ENCODE measurements around the gene HGS.

HGS gene

DNA sequence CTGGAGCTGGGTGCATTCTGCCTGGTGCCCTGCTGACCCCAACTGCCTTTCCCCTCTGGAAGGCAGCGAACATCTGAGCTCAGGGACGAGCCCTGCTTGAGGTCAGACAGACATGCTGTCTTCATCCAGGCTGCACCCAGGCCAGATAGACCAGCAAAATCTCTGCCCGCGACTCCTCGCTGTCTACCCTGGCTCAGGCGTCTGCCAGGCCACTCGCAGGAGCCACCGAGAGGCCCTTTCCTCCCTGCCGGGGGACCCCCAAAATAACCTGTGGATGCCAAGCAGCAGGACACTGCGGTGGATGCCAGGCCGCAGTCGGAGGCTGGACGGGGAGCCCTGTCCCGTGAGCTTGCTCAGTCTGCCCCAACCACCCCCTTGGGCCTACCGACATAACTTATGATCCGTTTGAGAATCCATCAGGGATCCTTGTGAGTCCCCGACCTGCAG, 25.0 kb downstream of the HGS start:
- H3K9me3 ChIP-seq (ENCODE audit: control insufficient read depth, low read length) = no peaks in the 10 kb centered on the region
- peaks cover 30% of the 10 kb centered on the region for H3K36me3 ChIP-seq (ENCODE audit: control insufficient read depth, insufficient read depth, low read length, severe bottlenecking)
- H3K4me3 ChIP-seq (ENCODE audit: low read length) = no peak overlapping the region
- peaks cover 39% of the 10 kb centered on the region for H3K4me1 ChIP-seq (ENCODE audit: control insufficient read depth, insufficient read depth, low read length)
- H3K27me3 ChIP-seq (replicated peaks; ENCODE audit: control insufficient read depth, insufficient read depth, low read length) = no peaks in the 10 kb centered on the region
- DNase-seq (ENCODE audit: low read depth) = no peak
- no peak overlapping the region for H3K9ac ChIP-seq (ENCODE audit: low read length)

DNA sequence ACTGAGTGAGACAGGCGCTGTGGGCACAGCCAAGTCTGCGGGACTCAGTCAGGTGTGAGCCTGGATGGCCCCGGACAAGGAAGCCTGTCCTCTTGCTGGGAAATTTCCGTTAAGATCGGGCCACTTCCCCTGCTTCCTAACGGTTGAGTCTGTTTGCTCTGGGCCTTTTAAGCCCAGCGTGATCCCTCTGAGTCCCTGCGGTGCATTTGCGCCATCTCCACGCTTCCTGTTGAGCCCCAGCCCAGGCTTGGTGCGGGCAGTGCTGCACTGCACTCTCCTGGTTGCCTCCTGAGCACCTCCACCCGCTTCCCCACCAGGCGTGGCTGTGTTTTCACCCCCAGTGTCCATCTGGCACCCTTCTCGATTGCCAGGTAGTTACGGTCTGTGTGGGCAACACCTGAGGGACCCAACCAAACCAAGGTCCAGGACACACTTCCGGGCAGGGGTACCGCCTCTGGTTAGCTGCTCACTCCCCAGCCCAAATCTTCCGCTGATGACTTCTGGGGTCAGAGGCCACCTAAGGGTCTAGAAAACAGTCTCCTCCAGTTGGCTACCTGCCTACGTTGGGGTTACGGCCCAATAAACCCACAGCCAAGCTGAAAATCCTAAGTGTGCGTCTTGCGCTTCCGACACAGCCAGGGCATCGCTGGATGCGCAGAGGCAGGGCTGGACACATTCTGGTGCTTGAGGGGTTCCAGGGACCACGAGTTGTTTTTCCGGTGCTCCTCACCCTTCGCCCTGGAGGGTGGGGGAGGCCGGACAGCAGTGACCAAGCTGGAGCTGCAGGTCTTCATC, 26.9 kb downstream of the HGS start:
- Histone ChIP-seq H3K4me1 (ENCODE audit: control insufficient read depth, insufficient read depth, low read length) (peaks cover 39% of the 10 kb centered on the region), H3K9ac (ENCODE audit: low read length) (peak overlapping the region; percentile 79), H3K36me3 (ENCODE audit: control insufficient read depth, insufficient read depth, low read length, severe bottlenecking) (peaks cover 21% of the 10 kb centered on the region), H3K9me3 (ENCODE audit: control insufficient read depth, low read length) (no peaks in the 10 kb centered on the region), H3K27me3 (replicated peaks; ENCODE audit: control insufficient read depth, insufficient read depth, low read length) (no peaks in the 10 kb centered on the region), H3K4me3 (ENCODE audit: low read length) (peak overlapping the region; percentile 81)
- no peak for DNase-seq (ENCODE audit: low read depth)

DNA sequence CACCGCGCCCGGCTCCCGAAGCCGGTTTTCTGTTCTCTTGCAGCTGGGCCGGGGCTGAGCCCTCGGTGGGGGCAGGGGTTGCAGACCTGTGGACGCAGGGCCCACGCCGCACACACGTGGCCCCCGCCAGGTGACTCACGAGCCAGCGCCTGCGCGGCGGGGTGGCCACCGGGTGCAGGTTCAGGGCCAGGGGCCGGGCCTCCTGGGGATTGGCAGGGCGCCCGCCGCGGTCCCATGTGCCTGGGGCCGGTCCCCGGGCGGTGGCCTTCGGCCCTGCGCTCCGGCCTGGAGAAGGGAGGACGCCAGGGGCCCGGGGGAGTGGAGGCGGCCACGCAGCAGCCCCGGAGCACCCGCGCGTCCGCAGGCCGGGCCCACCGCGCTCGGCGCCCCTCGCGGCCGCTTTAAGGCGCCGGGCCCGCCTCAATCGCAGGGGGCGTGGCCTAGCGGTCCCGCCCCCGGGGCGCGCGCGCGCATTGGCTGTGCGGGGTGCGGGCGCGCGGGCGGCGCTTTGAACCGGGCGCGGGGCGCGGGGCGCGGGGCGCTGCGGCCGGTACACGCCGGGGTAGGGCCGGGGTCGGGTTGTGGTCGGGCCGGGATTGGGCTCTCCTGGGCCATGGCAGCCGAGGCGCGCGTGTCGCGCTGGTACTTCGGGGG, 28.1 kb downstream of the HGS start, which contains the start of gene SLC25A10:
TSS of gene SLC25A10 (plus strand) at position 471 of the 654 bp plus-strand sequence. CDS start at position 614, 143 bp downstream.
- H3K9ac ChIP-seq (ENCODE audit: low read length) = peak within 1 kb of the TSS; percentile 79
- peaks cover 10% of the 10 kb centered on the region for H3K36me3 ChIP-seq (ENCODE audit: control insufficient read depth, insufficient read depth, low read length, severe bottlenecking)
- DNase-seq (ENCODE audit: low read depth) = peak; percentile 92

DNA sequence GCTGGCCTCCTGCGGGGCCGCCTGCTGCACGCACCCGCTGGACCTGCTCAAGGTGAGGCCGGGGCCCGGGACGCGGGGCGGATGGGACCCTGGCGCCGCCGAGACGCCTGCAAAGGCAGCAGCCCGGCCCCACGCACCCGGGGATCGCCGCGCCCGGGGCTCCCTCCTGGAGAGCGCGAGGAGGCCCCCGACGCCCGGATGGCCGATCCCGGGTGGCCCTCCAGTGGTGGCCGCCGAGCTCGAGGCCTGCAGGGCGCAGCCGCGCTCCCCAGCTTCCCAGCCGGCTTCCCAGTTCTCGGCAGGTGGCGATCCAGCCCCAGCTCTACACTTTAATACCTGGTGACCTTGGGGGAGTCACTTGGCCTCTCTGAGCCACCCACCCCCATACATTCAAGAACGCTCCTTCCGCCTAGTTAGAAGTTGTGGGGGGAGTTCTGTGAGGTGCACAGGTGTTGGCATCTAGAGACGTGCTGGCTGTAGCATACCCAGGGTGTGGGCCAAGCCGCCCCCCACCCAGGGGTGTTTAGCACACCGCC, 28.7 kb downstream of the HGS start:
- H3K4me3 ChIP-seq (ENCODE audit: low read length) = peak overlapping the region; percentile 81
- H3K27me3 ChIP-seq (replicated peaks; ENCODE audit: control insufficient read depth, insufficient read depth, low read length) = no peaks in the 10 kb centered on the region
- DNase-seq (ENCODE audit: low read depth) = peak; percentile 59
- H3K4me1 ChIP-seq (ENCODE audit: control insufficient read depth, insufficient read depth, low read length) = peaks cover 39% of the 10 kb centered on the region
- H3K9ac ChIP-seq (ENCODE audit: low read length) = peak overlapping the region; percentile 79
- no peaks in the 10 kb centered on the region for H3K9me3 ChIP-seq (ENCODE audit: control insufficient read depth, low read length)
- peaks cover 4% of the 10 kb centered on the region for H3K36me3 ChIP-seq (ENCODE audit: control insufficient read depth, insufficient read depth, low read length, severe bottlenecking)

More for the DNA sequence above, 28.1 kb downstream of the HGS start, which contains the start of gene SLC25A10:
- H3K4me1 ChIP-seq (ENCODE audit: control insufficient read depth, insufficient read depth, low read length) = peaks cover 39% of the 10 kb centered on the region
- peak within 1 kb of the TSS; percentile 81 for H3K4me3 ChIP-seq (ENCODE audit: low read length)
- no peaks in the 10 kb centered on the region for H3K9me3 ChIP-seq (ENCODE audit: control insufficient read depth, low read length)
- no peaks in the 10 kb centered on the region for H3K27me3 ChIP-seq (replicated peaks; ENCODE audit: control insufficient read depth, insufficient read depth, low read length)

DNA sequence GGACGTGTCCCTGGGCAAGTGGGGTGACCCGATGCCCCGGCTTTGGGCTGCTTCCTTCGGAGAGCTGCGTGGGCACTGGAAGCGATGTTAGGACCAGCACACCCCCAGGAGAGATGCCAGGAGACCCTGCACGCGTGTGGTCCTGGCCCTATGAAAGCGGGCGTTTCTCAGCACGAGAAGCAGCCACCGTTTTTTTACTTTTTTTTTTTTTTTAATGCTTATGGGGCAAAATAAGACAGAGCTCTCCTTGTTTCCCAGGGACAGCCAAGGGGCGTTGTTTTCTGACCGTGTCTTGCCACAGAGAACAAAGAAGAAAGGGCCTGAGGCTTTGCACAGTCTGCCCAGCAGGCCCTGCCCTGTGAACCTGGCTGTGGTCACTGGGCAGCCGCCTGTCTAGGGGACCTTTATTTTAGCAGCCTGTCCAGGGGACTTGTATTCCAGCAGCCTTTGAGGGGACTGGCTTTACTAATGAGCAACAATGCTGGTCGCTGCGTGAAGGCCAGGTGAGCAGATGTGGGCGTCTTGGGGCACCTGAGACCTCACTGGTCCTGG, 29.3 kb downstream of the HGS start:
- Histone ChIP-seq H3K4me3 (ENCODE audit: low read length) (peak overlapping the region; percentile 81), H3K4me1 (ENCODE audit: control insufficient read depth, insufficient read depth, low read length) (peaks cover 39% of the 10 kb centered on the region), H3K9ac (ENCODE audit: low read length) (peak overlapping the region; percentile 79), H3K9me3 (ENCODE audit: control insufficient read depth, low read length) (no peaks in the 10 kb centered on the region), H3K27me3 (replicated peaks; ENCODE audit: control insufficient read depth, insufficient read depth, low read length) (no peaks in the 10 kb centered on the region), H3K36me3 (ENCODE audit: control insufficient read depth, insufficient read depth, low read length, severe bottlenecking) (no peaks in the 10 kb centered on the region)
- peak; percentile 22 for DNase-seq (ENCODE audit: low read depth)

DNA sequence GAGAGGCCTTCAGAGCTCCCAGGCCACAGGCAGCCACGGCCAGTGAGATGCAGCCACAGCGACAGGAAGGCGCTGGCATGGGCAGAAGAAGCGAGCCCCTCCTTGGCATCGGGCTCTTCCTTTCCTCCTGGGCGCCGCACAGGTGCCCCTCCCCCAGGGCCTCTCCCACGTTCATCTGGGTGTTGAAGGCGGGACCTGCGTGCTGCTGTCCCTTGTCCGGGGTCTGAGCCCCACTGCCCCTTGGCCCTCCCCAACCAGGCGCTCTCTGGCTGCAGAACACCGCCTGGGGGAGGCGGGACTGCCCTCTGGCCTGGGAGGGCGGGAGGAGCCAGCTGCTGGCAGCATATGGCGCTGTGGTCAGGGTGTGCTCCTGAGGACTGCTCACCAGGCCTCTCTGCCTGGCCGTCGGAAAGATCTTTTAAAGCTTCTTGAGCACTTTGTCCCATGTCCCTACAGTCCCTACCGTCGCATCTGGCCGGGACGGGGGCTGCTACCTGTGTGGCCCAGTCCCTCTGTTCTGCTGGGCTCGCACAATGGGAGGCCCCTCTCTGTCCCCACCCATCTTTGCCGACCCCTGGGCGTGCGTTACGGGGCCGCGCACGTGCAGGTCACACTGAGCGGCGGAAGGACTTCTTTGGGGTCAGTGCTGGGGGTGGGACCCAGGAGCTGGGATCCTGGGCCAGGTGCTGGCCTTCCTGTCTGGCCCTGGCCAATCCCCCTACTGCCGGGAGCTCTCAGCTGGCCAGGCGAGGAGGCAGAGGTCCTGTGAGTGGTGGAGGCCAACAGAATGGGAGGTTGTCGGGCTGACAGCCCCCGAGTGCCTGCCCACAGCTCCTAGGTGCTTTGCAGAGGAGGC, 30.0 kb downstream of the HGS start:
- Histone ChIP-seq H3K9ac (ENCODE audit: low read length) (peak overlapping the region; percentile 79), H3K27me3 (replicated peaks; ENCODE audit: control insufficient read depth, insufficient read depth, low read length) (no peaks in the 10 kb centered on the region), H3K9me3 (ENCODE audit: control insufficient read depth, low read length) (no peaks in the 10 kb centered on the region), H3K4me1 (ENCODE audit: control insufficient read depth, insufficient read depth, low read length) (peaks cover 39% of the 10 kb centered on the region), H3K36me3 (ENCODE audit: control insufficient read depth, insufficient read depth, low read length, severe bottlenecking) (no peaks in the 10 kb centered on the region), H3K4me3 (ENCODE audit: low read length) (peak overlapping the region; percentile 81)
- DNase-seq (ENCODE audit: low read depth) = no peak

DNA sequence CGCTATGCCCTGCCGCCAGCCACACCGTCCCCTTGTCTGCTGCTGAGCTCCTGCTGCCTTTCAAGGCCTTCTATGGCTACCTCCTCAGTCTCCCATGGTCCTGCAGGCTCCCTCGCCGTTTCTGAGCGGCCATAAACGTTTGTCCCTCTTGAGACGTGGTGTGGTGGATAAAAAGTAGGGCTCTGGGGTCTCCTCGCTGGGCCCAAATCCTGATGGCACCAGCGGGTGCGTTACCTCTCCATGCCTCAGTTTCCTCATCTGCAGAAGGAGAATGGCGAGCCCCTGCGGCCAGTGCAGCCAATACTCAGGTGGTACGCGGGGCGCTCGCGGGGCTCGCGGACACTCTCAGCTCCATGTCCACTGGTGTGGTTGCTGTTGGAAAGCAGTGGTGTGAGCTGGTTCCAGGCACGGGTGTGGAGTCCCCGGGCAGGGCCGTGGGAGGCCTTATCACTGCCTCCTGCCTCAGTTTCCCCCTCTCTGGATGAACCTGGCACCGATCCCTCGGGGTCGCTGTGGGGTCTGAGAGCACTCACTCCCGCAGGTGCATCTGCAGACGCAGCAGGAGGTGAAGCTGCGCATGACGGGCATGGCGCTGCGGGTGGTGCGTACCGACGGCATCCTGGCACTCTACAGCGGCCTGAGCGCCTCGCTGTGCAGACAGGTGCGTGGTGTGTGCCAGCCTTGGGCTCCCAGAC, 30.7 kb downstream of the HGS start:
- no peaks in the 10 kb centered on the region for H3K36me3 ChIP-seq (ENCODE audit: control insufficient read depth, insufficient read depth, low read length, severe bottlenecking)
- peaks cover 39% of the 10 kb centered on the region for H3K4me1 ChIP-seq (ENCODE audit: control insufficient read depth, insufficient read depth, low read length)
- peak overlapping the region; percentile 81 for H3K4me3 ChIP-seq (ENCODE audit: low read length)
- no peaks in the 10 kb centered on the region for H3K9me3 ChIP-seq (ENCODE audit: control insufficient read depth, low read length)
- peak overlapping the region; percentile 79 for H3K9ac ChIP-seq (ENCODE audit: low read length)
- DNase-seq (ENCODE audit: low read depth) = no peak
- no peaks in the 10 kb centered on the region for H3K27me3 ChIP-seq (replicated peaks; ENCODE audit: control insufficient read depth, insufficient read depth, low read length)

DNA sequence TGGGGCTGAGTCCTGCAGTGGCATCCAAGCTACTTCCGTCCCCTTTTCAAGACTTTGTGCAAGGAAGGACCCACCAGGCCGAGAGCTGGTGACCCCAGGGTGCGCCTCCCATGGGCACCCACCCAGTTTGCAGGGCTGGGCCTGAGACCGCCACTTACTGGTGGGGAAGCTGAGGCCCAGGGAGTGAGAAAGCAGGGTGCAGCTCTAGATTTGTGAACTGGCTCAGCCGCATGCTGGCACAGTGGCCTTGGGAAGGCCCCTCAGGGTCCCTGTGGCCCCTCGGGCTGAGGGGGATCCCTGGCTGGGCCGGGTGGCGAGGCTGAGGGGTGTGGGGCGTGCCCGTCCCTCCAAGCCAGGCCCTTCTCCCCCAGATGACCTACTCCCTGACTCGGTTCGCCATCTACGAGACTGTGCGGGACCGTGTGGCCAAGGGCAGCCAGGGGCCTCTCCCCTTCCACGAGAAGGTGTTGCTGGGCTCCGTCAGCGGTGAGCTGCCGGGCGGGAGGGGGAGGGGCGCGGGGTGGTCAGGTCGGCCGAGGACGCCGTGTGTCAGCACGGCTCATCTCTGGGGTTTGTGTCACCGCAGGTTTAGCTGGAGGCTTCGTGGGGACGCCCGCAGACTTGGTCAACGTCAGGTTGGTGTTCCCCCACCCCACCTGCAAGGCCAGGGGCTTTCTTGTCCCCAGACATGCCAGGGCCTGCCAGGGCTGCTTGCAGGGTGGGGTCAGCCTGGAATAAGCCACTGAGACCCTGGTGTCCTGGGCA, 31.5 kb downstream of the HGS start:
- H3K27me3 ChIP-seq (replicated peaks; ENCODE audit: control insufficient read depth, insufficient read depth, low read length) = no peaks in the 10 kb centered on the region
- DNase-seq (ENCODE audit: low read depth) = no peak
- H3K36me3 ChIP-seq (ENCODE audit: control insufficient read depth, insufficient read depth, low read length, severe bottlenecking) = no peaks in the 10 kb centered on the region
- no peaks in the 10 kb centered on the region for H3K9me3 ChIP-seq (ENCODE audit: control insufficient read depth, low read length)
- H3K4me1 ChIP-seq (ENCODE audit: control insufficient read depth, insufficient read depth, low read length) = peaks cover 33% of the 10 kb centered on the region
- no peak overlapping the region for H3K9ac ChIP-seq (ENCODE audit: low read length)
- H3K4me3 ChIP-seq (ENCODE audit: low read length) = no peak overlapping the region

DNA sequence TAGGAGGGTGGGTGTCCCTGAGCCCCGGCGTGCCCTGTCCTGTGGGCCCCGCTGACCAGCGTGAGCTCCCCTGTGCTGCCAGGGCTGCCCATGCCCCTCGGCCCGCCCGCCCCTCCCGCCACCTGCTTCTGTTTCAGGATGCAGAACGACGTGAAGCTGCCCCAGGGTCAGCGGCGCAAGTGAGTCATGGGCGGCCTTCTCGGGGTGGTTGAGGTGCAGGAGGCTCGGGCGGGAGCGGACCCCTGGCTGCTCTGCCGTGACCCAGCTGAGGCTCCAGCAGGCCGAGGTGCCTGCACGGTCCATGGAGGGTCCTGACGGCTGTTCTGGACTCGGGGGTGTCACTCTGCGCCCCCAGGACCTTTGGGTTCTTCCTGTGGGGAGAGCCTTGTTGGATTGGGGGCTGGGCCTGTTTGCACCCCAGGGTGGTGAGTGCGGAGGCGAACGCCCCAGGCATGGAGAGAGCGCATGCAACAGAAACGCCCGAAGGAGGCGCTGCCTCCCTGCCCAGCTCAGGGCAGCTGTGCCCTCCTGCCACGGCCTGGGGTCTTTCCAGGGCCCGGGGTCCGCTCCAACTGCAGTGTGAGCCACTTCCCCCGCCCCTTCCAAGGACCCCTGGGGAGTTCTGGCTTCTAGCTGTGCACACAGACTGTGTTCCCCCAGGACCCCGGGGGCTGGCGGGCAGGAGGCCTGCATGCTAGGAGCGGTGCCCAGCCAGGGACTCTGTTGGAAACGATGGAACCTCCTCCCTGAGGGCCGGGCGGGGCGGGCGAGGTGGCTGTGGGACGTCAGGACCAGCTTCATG, 32.3 kb downstream of the HGS start:
- Histone ChIP-seq H3K27me3 (replicated peaks; ENCODE audit: control insufficient read depth, insufficient read depth, low read length) (no peaks in the 10 kb centered on the region), H3K9ac (ENCODE audit: low read length) (no peak overlapping the region), H3K4me3 (ENCODE audit: low read length) (no peak overlapping the region), H3K36me3 (ENCODE audit: control insufficient read depth, insufficient read depth, low read length, severe bottlenecking) (no peaks in the 10 kb centered on the region), H3K9me3 (ENCODE audit: control insufficient read depth, low read length) (no peaks in the 10 kb centered on the region), H3K4me1 (ENCODE audit: control insufficient read depth, insufficient read depth, low read length) (peaks cover 26% of the 10 kb centered on the region)
- no peak for DNase-seq (ENCODE audit: low read depth)
